GM15510 (cell line): Measurements from ENCODE around the gene MLST8.

Source experiments
- POLR2A ChIP-seq: IDR thresholded peaks from 3 replicates; pipeline ENCODE4 v1.6.1; 2011; ENCODE audit warnings: borderline replicate concordance; ENCODE audit not compliant: insufficient read length; ENCODE audit errors: extremely low read depth

The MLST8 gene, protein sequence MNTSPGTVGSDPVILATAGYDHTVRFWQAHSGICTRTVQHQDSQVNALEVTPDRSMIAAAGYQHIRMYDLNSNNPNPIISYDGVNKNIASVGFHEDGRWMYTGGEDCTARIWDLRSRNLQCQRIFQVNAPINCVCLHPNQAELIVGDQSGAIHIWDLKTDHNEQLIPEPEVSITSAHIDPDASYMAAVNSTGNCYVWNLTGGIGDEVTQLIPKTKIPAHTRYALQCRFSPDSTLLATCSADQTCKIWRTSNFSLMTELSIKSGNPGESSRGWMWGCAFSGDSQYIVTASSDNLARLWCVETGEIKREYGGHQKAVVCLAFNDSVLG

GRCh38 chr16:2205104-2205966 lies at the start of gene MLST8:
MLST8 (plus strand) TSS chr16:2205454; CDS start chr16:2206086, 632 bp downstream.
- TF ChIP-seq POLR2A = peak; percentile 95

GRCh38 chr16:2155977-2156848 lies 49.0 kb upstream of the MLST8 start:
- no peak for TF ChIP-seq POLR2A

- TF ChIP-seq POLR2A = no peak
Measured at GRCh38 chr16:2156849-2157224, 48.4 kb upstream of the MLST8 start.

GRCh38 chr16:2157480-2158261 lies 47.6 kb upstream of the MLST8 start:
- no peak for TF ChIP-seq POLR2A

GRCh38 chr16:2158262-2158638 lies 47.0 kb upstream of the MLST8 start:
- no peak for TF ChIP-seq POLR2A

GRCh38 chr16:2159175-2159838 lies 45.9 kb upstream of the MLST8 start:
- TF ChIP-seq POLR2A = no peak

DNA sequence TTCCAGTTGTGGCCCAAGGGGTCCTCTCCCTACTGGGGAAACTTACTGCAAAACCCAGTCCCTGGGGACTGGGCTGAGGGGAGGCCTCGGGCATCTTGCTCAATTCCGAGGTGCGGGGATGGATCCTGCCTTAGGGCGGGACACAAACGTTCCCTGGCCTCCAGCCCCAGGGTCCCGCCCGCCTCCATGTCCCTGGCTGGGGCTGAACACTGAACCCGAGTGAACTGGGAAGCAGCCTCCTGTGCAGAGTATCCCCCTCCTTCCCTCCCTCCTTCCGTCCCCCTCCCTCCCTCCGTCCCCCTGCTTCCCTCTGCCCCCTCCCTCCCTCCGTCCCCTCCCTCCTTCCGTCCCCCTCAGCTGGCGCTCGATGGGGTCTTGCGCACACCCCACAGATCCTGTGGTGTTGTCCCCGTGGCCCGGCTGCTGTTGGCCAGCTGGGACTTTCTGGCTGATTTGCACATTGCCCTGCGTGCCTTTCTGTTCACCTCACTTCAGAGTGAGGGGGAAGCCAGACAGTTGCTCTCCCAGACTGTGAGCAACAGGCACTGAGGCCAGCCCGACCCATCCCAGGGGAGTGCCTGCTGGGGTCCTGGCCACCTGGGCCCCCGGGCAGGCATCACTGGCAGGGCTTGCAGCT lies 44.2 kb upstream of the MLST8 start:
- TF ChIP-seq POLR2A = no peak

DNA sequence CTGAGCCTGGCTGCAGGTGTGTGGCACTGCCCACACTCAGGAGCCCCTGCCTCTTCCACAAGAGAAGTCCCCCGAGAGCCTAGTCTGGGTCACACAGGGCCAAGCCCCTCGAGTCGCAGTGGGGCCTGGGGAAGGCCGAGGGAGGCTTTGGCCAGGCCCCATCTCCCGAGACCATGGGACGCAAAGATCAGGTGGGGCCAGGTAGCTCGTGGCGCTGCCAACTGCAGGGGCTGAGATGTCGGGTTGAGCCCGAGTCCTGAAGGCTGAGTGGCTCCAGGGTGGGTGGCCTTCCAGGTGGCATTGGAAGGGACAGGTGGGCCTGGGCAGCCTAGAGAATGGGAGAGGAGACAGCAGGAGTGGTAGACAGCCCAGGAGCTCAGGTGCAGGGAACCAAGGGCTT lies 43.3 kb upstream of the MLST8 start:
- TF ChIP-seq POLR2A = no peak

GRCh38 chr16:2162676-2163118 lies 42.6 kb upstream of the MLST8 start:
- TF ChIP-seq POLR2A = no peak

DNA sequence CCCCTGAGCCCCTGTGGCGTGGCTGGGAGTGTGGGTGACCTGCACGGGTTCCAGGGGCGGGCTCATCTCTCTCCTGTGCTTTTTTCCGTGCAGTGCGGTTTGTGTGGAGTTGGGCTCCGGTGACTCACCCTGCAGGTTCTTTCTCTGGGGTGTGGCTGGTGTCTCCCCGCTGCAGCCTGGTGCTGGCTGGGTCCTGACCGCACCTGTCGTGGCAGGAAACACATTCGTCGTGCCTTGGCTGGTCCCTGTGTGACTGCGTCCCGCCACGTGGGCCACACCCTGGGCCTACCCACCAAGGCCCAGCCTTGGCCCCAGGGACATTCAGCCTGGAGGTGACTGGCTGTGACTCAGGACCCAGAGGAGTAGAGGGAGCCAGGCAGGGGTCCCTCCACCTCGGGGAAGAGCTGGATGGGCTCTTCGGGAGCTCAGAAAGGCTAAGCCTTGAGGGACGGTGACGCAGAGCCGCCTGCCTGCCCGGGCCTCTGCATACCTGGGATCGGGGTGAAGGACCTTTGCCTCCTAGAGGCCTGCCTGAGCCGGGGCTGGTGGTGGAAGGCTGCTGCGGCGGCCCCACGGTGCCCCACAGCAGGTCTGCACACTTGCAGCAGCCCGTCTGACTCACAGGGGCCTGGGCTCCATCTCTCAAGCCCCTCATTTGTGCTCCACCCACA lies 41.9 kb upstream of the MLST8 start:
- TF ChIP-seq POLR2A = no peak

DNA sequence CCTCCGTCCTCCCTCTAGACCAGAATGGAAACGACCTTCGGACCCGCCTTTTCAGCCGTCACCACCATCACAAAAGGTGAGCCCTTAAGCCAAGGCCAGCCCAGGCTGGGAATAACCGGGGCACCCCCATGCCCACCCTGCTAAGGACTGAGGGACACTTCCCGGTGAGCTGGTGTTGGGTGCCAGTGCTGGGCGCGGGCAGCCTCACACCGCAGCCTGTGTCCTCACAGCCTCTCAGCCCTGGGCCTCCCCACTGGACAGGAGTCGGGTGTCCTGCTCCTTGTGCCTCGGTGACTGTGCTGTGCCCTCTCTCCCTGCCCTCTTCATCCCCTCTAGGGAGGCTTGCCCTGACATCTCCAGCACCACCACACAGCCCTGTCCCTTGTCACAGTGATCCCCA lies 39.4 kb upstream of the MLST8 start:
- TF ChIP-seq POLR2A = no peak

- TF ChIP-seq POLR2A = no peak
Measured at GRCh38 chr16:2166263-2167067, 38.8 kb upstream of the MLST8 start.
